ENCODE data around the gene NR1D1.

Gene NR1D1

GRCh38 chr17:40100669-40101366 lies 429 bp upstream of the NR1D1 start:
- no peak for TF ChIP-seq CTCF (IDR thresholded peaks at IDR 0.05; ENCODE audit: low read depth, low read length)
- DNase-seq (ENCODE audit: low read depth, low spot score) = peak; percentile 98
- peak overlapping the region; percentile 78 for H3K4me3 ChIP-seq (ENCODE audit: low read depth, low read length)
- in situ Hi-C loops (cut with HindIII; ENCODE audit: low sequenced_read_pairs) = no loop called here

GRCh38 chr17:40099619-40100418 lies 570 bp downstream of the NR1D1 start:
- TF ChIP-seq CTCF (IDR thresholded peaks at IDR 0.05; ENCODE audit: low read depth, low read length) = no peak
- no peak for DNase-seq (ENCODE audit: low read depth, low spot score)
- in situ Hi-C loops (cut with HindIII; ENCODE audit: low sequenced_read_pairs) = no loop called here
- H3K4me3 ChIP-seq (ENCODE audit: low read depth, low read length) = peak overlapping the region; percentile 78

GRCh38 chr17:40098846-40099618 lies 1.4 kb downstream of the NR1D1 start:
- H3K4me3 ChIP-seq (ENCODE audit: low read depth, low read length) = peak overlapping the region; percentile 78
- TF ChIP-seq CTCF (IDR thresholded peaks at IDR 0.05; ENCODE audit: low read depth, low read length) = no peak
- peak; percentile 98 for DNase-seq (ENCODE audit: low read depth, low spot score)
- in situ Hi-C loops (cut with HindIII; ENCODE audit: low sequenced_read_pairs) = no loop called here

- in situ Hi-C loops (cut with HindIII; ENCODE audit: low sequenced_read_pairs) = no loop called here
- H3K4me3 ChIP-seq (ENCODE audit: low read depth, low read length) = peak overlapping the region; percentile 1
- no peak for TF ChIP-seq CTCF (IDR thresholded peaks at IDR 0.05; ENCODE audit: low read depth, low read length)
- DNase-seq (ENCODE audit: low read depth, low spot score) = no peak
Observed at GRCh38 chr17:40097931-40098845, 2.2 kb downstream of the NR1D1 start.

DNA sequence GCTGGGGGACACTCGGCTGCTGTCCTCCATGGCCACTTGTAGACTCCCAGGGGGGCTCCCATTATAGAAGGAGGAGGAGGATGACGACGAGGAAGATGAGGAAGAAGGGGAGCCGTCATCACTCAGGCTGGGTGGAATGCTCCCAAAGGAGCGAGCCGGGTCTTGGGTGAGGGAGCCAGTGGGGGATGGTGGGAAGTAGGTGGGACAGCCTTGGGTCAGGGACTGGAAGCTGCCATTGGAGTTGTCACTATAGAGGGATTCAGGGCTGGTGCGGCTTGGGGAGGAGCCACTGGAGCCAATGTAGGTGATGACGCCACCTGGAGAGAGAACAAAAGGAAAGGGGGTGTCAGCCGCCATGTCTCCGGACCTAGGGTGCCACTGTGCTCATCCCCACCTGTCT lies 3.3 kb downstream of the NR1D1 start:
- no peak for DNase-seq (ENCODE audit: low read depth, low spot score)
- no peak overlapping the region for H3K4me3 ChIP-seq (ENCODE audit: low read depth, low read length)
- TF ChIP-seq CTCF (IDR thresholded peaks at IDR 0.05; ENCODE audit: low read depth, low read length) = no peak
- in situ Hi-C loops (cut with HindIII; ENCODE audit: low sequenced_read_pairs) = no loop called here
